WTC11 (cell line): ENCODE results near the gene ZSCAN25. TPM values are rescaled to one million over a fixed set of nuclear protein-coding genes. Genes with fewer than 3 reads are reported as not detected.

Source experiments
- total RNA-seq: library from RNA; stranded (reverse); gene quantifications from 3 replicates; pipeline ENCODE4 v1.2.3, GENCODE V29; 2021

The ZSCAN25 gene
- total RNA-seq, 1 experiment from 2014 or later, result 20.1 TPM

Other genes starting within 250 kb of the ZSCAN25 start
- gene ARPC1B, start 242.2 kb upstream of the ZSCAN25 start, total RNA-seq, result 63.3 to 70.2 TPM (median 66.2 TPM) in 3 replicates
- gene PDAP1, start 208.3 kb upstream of the ZSCAN25 start, total RNA-seq, result 157 to 177 TPM (median 160 TPM) in 3 replicates
- gene BUD31, start 208.0 kb upstream of the ZSCAN25 start, total RNA-seq, result 98.4 to 99.5 TPM (median 98.7 TPM) in 3 replicates
- 8.8 to 11.4 TPM (median 11.1 TPM) in 3 replicates for gene PTCD1, start 178.1 kb upstream of the ZSCAN25 start, total RNA-seq
- gene CPSF4, start 178.0 kb upstream of the ZSCAN25 start, total RNA-seq, result 79.1 to 109 TPM (median 85.8 TPM) in 3 replicates
- gene ATP5MF, start 150.8 kb upstream of the ZSCAN25 start, total RNA-seq, result 454 to 480 TPM (median 463 TPM) in 3 replicates
- gene ZNF789, start 144.1 kb upstream of the ZSCAN25 start, total RNA-seq, result 11.7 to 14.0 TPM (median 12.8 TPM) in 3 replicates
- gene ZNF394, start 116.7 kb upstream of the ZSCAN25 start, total RNA-seq, result 23.0 to 24.0 TPM (median 23.1 TPM) in 3 replicates
- 14.5 to 15.7 TPM (median 15.5 TPM) in 3 replicates for gene ZKSCAN5, start 112.3 kb upstream of the ZSCAN25 start, total RNA-seq
- gene FAM200A, start 64.8 kb upstream of the ZSCAN25 start, total RNA-seq, result 5.9 to 7.2 TPM (median 6.6 TPM) in 3 replicates
- 37.1 to 40.4 TPM (median 38.2 TPM) in 3 replicates for gene ZNF655, start 58.3 kb upstream of the ZSCAN25 start, total RNA-seq
- 0.78 to 0.81 TPM (median 0.78 TPM) in 3 replicates for gene TMEM225B, start 18.7 kb upstream of the ZSCAN25 start, total RNA-seq
- 0.39 to 0.78 TPM (median 0.76 TPM) in 3 replicates for gene CYP3A5, start 63.0 kb downstream of the ZSCAN25 start, total RNA-seq
- gene CYP3A7, start 118.2 kb downstream of the ZSCAN25 start, total RNA-seq, result not detected in 3 replicates
- gene CYP3A4, start 167.2 kb downstream of the ZSCAN25 start, total RNA-seq, result 0.32 to 0.50 TPM (median 0.33 TPM) in 3 replicates
- gene CYP3A43, start 211.1 kb downstream of the ZSCAN25 start, total RNA-seq, result not detected in 3 replicates